Muscle of arm (tissue), 12 donors: ENCODE data around the gene MRPL2. TPM values are rescaled to one million over a fixed set of nuclear protein-coding genes. Genes with fewer than 3 reads are reported as not detected.
A peak's percentile ranks its signal among the peaks of the same experiment; 100 is the strongest.
"Not testable (repeated sequence)": the region's sequence is repeated elsewhere in the genome, so short reads cannot be mapped to it uniquely, and the experiment has no call there.

Source experiments
- DNase-seq: peaks from one replicate; pipeline ENCODE4 v3.0.0-alpha.2; 2013
- polyA plus RNA-seq, 12 donors: library from polyadenylated mRNA; unstranded; fragments of 120-200 nt; gene quantifications; one replicate each; pipeline ENCODE4 v1.2.1, GENCODE V29; 2013; ENCODE audit not compliant: insufficient read length in 12 of 12

Gene MRPL2
- polyA plus RNA-seq, 12 donors: 35.2 to 51.9 (median 41.8) TPM; not detected in 1

GRCh38 chr6:43088654-43089056 is 29.4 kb upstream of the MRPL2 start:
- no peak for DNase-seq

GRCh38 chr6:43086022-43086658 is 26.9 kb upstream of the MRPL2 start:
- DNase-seq: no peak

GRCh38 chr6:43082806-43083655 is 23.8 kb upstream of the MRPL2 start:
- DNase-seq: peak; percentile 85

- DNase-seq: not testable (repeated sequence)
Observed at GRCh38 chr6:43081922-43082321, 22.7 kb upstream of the MRPL2 start.

- no peak for DNase-seq
Observed at GRCh38 chr6:43081043-43081442, 21.8 kb upstream of the MRPL2 start.

- DNase-seq: no peak
Observed at GRCh38 chr6:43078691-43079090, 19.5 kb upstream of the MRPL2 start.

- no peak for DNase-seq
Observed at GRCh38 chr6:43077981-43078511, 18.8 kb upstream of the MRPL2 start.

GRCh38 chr6:43077333-43077809 is 18.1 kb upstream of the MRPL2 start:
- DNase-seq: no peak

GRCh38 chr6:43076464-43077332 is 17.5 kb upstream of the MRPL2 start:
- no peak for DNase-seq

GRCh38 chr6:43075670-43076463 is 16.6 kb upstream of the MRPL2 start, which contains the start of gene PTK7:
Gene PTK7 (plus strand): TSS chr6:43076314. CDS start chr6:43076489, 175 bp downstream.
- peak; percentile 79 for DNase-seq

- DNase-seq: no peak
Observed at GRCh38 chr6:43074847-43075669, 15.8 kb upstream of the MRPL2 start.

- DNase-seq: no peak
Observed at GRCh38 chr6:43070028-43070632, 10.9 kb upstream of the MRPL2 start.

- DNase-seq: no peak
Observed at GRCh38 chr6:43062818-43063217, 3.6 kb upstream of the MRPL2 start.

GRCh38 chr6:43061861-43062260 is 2.6 kb upstream of the MRPL2 start:
- no peak for DNase-seq

GRCh38 chr6:43060755-43061633 is 1.8 kb upstream of the MRPL2 start:
- no peak for DNase-seq

GRCh38 chr6:43060034-43060754 is 960 bp upstream of the MRPL2 start:
- no peak for DNase-seq

- no peak for DNase-seq
Observed at GRCh38 chr6:43058531-43058930, 703 bp downstream of the MRPL2 start.

- no peak for DNase-seq
Observed at GRCh38 chr6:43055966-43056365, 3.3 kb downstream of the MRPL2 start.
